DMS 273 treated with DMSO at 0.1 percent for 48 hours (cell line): ENCODE data around the gene ZNF140.
A peak's percentile ranks its signal among the peaks of the same experiment; 100 is the strongest.

ENCODE experiments used
- DNase-seq: peaks from one replicate; lab custom pipeline; 2025; lab: John Stamatoyannopoulos, UW

Gene ZNF140

DNA sequence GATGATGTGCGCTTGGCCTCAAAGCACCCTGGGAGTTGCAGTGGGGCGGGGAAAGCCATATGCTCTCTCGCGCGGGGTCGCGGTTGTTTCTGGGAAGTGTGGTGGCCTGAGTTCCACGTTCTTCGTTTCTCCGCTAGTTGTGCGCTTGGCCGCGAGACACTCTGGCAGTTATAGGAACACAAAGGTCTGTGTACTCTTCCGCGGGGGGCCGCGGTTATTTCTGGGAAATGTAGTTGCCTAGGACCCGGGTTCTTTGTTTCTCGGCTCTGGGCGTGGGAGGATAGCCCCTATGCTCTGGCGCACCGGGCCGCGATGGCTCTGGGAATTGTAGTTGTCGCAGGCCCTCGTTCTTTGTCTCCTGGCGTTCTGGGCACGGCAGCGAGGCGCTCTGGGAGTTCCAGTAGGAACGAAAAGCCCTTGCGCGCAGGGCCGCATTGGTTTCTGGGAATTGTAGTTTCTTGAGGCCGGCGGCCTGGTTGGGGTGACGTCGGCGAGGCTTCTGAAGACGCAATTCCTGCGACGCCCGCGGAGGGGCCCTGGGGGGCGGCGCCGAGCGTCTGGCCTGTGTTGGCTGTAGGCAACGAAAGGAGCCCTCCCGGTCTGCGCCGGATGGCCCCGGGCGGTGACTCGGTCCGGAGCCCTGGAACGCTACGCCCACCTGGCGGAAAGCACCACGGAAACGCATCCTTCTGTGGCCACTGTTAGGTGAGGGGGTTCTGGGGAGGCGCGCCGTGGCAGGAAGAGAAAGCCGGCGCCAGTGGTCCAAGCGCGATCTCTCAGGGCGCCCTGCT lies at the start of gene ZNF140:
ZNF140 (plus strand) TSS at position 556 of the 791 bp plus-strand sequence. CDS start 398 bp downstream, outside the sequence.
- DNase-seq, result peak; percentile 88

DNA sequence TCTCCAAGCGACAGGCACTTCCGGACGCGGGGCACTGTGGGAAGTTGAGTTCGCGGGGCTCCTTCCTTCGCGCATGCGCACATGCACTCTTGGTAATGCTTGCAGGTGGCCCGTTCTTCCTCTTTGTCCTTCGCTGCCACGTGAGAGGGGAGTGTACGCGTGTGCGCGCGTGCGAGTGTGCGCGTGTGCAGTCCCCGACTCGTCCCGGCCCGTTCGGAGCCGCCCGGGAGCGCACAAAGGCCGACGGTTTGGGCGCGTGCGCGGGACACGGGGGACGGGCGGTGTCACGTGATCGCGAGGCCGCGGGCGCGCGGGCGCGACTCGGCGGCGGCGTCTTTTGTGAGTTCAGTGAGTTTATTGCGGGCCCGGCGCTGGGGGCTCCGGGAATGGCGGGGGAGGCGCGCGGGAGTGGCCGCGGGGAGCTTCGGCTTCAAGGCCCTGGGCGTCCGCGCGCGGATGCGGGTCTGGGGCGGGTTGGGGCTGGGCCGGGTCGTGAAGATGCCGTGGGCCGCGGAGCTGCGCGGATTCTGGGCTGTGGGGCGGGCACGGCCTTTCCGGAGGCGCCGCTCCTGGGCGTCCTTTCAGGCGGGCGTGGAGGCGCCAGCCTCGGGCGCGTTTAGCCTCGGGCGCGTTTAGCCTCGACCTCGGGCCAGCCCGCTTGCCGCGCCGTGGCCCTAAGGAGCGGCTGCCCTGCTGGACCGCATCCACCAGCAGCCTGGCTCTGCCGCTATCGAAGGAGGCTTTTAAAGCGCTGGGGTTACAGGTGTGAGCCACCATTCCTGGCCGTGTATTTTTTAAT lies 43.3 kb upstream of the ZNF140 start, which contains the start of gene ZNF84:
ZNF84 (plus strand) TSS at position 303 of the 799 bp plus-strand sequence. CDS start 3,959 bp downstream, outside the sequence.
- DNase-seq, result peak; percentile 91

DNA sequence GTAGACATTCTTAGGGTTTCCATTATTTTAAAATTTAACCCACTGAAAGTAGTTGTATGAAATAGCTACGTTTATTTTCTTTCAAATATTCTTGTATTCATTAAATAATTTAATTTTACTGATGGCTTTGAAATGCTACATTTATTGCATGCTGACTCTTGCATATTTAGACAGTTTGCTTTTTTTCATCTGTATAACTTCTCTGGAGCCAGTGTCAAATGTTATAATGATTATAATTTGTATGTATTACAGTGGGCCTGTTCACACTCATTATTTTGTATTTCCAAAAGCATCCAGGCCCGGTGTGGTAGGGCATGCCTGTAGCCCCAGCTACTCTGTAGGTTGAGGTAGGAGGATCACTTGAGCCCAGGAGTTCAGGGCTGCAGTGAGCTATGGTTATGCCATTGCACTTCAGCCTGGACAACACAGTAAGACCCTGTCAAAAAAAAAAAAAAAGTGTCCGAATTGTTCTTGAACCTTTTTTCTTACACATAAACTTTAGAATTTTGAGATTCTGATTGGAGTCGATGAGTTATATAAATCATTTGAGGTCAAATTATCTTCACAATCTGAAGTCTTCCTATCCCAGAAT lies 42.5 kb upstream of the ZNF140 start:
- no peak for DNase-seq

DNA sequence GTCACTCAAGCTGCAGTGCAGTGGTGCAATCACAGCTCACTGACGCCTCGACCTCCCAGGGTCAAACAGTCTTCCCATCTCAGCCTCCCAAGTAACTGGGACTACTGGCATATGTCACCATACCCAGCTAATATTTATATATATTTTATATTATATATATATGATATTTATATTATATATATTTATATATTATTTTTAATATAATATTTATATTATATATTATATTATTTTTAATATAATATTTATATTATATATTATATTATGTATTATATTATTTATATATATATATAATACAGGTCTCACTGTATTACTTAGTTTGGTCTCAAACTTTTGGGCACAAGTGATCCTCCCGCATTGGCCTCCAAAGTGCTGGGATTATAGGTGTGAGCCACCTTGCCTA lies 34.0 kb upstream of the ZNF140 start:
- no peak for DNase-seq

DNA sequence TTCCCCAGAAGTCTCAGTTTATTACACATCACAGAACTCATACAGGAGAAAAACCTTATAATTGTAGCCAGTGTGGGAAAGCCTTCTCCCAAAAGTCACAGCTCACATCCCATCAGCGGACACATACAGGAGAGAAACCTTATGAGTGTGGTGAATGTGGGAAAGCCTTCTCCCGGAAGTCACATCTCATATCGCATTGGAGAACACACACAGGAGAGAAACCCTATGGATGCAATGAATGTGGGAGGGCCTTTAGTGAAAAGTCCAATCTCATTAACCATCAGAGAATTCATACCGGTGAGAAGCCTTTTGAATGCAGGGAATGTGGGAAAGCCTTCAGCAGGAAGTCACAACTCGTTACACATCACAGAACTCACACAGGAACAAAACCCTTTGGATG lies 23.3 kb upstream of the ZNF140 start:
- no peak for DNase-seq

DNA sequence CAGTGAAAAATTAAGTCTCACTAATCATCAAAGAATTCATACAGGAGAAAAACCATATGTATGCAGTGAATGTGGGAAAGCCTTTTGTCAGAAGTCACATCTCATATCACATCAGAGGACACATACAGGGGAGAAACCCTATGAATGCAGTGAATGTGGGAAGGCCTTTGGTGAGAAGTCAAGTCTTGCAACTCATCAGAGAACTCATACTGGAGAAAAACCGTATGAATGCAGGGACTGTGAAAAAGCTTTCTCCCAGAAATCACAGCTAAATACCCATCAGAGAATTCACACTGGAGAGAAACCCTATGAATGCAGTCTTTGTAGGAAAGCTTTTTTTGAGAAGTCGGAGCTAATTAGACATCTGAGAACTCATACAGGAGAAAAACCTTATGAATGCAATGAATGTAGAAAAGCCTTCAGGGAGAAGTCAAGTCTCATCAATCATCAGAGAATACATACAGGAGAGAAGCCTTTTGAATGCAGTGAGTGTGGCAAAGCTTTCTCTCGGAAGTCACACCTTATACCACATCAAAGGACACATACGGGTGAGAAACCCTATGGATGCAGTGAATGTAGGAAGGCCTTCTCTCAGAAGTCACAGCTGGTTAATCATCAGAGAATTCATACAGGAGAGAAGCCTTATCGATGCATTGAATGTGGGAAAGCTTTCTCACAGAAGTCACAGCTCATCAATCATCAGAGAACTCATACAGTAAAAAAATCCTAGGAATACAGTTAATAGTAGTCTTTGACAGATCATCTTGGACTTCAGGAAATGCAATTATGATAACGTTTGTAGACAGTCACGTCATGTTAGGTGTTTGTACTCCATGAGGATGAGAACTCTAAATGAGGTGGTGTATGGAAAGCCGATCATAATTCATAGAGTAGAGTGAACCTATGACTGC lies 22.3 kb upstream of the ZNF140 start:
- no peak for DNase-seq

DNA sequence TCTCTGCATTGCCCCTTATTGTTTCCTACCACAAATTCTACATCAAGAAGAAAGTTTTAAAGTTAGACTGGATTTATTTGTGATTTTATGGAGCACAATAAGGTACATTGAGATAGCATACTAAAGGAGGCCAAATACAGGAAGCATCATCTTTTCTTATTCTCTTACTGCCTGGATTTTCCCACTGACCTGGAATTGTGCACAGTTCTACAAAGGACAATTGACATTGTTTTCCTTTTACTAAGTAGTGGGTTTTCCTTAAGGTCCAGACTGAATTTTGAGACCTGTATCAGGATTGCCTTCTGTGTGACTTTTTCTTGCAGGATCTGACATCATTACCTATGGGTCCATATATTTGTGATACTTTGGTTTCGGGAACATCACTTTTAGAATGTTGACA lies 18.8 kb upstream of the ZNF140 start:
- DNase-seq, result no peak

DNA sequence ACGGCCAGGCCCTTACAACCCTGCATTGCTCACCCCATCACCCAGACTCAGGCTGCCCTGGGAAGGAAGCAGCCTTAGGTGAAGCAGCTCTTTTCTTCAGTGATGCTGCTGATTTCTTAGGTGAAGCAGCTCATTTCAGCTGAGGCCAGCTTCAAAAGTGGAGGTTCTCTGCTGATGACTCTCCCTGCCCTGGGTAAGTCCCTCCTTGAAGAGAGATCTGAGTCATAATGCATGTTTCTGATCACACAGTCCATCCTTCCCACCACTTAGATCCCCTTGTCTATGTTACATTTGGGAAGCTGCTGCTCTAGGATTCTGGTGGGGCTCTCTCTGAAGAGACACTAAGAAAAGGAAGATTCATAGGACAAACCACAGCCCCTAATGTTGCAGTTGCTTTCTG lies 17.2 kb upstream of the ZNF140 start:
- DNase-seq, result no peak

DNA sequence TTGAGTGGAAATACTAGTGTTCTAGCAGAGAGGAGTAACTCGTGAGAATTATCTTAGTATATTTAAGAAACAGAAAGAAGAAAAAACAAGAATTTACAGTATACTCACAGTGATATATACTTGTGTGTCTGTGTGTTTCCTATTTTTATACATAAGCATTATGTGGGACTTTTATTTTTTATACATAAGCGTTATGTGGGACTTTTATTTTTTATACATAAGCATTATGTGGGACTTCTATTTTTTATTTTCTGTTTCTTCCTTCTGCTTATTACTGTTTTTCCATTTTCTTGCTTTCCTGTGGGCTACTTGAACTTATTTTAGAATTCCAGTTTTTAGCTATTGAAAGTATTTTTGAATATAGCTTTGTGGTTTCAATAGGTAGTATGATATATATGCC lies 6.9 kb upstream of the ZNF140 start:
- no peak for DNase-seq

DNA sequence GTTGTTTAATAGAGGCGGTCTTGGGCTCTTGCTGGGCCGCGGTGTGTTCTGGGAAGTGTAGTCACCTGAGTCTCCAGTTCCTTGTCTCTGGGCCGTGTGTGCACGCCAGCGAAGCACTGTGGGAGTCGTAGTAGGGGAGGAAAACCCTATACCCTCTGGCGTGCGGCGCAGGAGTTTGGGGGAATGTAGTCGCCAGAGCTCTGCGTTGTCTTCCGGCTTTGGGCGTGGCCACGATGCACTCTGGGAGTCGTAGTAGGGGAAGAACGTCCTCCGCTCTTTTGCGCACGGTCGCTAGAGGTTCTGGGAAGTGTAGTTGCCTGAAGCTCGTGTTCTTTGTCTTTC lies 726 bp upstream of the ZNF140 start:
- DNase-seq, result peak; percentile 95

DNA sequence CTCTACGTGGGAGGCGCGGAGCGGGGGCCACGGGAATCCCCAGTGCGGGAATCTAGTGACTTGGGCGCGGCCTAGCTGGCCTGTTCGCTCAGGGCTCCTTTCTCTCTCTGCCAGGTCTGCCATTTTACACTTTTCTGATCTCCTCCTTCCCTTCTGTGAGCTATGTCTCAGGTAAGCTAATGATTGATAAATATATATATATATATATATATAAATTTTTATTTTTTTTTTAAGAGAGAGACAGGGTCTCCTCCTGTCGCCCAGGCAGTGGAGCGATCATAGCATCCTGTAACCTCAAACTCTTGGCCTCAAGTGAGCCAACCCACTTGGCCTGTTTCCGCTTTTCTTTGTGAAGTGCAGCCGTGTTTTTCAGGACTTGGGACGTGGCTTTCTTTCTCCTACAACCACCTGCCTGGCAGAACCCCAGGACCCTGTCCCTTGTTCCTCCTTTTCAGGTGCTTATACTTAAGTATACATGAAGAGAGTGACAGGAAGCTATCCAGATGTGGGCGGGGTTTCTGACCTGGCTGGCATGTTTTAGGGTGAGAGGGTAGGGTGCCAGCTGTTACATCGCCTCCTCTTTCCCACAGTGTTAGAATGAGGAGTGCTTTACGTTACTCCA lies 547 bp downstream of the ZNF140 start:
- no peak for DNase-seq

DNA sequence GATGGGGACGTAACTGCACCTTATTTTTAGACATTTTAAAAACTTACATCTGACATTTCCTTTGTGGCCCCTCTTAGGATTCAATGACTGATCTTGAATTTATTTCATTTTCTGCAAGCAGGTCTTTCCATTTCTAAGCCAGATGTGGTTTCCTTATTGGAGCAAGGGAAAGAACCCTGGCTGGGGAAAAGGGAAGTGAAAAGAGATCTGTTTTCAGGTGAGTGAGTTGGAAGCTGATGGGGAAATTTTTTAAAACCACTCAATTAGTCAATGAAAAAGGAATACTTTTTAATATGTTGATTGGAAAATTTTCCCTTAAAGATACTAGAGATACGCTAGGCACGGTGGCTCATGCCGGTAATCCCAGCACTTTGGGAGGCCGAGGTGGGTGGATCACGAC lies 2.6 kb downstream of the ZNF140 start:
- DNase-seq, result no peak

DNA sequence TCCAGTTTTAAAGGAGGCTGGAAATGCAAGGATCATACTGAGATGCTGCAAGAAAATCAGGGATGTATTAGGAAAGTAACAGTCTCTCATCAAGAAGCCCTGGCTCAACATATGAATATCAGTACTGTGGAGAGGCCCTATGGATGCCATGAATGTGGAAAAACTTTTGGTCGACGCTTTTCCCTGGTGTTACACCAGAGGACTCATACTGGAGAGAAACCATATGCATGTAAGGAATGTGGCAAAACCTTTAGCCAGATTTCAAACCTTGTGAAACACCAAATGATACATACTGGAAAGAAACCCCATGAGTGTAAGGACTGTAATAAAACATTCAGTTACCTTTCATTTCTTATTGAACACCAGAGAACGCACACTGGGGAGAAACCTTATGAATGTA lies 24.9 kb downstream of the ZNF140 start:
- DNase-seq, result no peak

DNA sequence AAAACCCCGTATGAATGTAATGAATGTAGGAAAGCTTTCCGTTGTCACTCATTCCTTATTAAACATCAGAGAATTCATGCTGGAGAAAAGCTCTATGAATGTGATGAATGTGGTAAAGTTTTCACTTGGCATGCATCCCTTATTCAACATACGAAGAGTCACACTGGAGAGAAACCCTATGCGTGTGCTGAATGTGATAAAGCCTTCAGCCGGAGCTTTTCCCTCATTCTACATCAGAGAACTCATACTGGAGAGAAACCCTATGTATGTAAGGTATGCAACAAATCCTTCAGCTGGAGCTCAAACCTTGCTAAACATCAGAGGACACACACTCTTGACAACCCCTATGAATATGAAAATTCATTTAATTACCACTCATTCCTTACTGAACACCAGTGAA lies 25.5 kb downstream of the ZNF140 start:
- no peak for DNase-seq

DNA sequence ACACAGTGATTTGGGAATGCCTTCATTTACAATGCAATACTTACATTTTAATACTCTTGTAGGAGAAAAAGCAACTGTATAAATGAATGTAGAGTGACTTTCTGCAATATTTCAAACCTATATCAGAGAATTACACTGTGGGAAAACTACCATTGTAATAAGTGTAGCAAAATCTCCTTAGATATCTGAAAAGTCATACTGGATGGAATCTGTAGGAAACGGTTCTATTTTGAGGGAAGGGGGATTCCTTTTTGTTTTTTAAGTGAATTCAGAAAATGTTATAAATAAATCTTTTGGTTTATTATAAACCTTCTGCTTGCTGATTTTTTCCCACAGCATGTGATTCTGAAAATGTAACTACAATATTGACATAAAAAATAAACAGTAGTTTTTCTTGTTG lies 26.4 kb downstream of the ZNF140 start:
- no peak for DNase-seq

DNA sequence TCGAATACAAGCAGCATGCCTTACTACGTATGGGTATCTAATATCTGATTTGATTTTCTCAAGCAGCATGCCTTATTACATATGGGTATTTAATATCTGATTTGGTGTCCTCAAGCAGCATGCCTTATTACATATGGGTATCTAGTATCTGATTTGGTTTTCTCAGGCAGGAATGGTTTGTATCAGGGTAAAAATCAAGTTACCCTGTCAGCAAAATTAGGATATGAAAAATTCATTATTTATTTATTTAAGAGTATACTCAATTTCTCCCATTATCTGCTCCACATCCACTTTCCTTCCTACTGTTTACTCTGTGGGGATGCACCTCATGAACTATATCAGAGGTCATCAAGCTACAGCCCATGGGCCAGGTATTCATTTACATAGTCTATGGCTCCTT lies 27.4 kb downstream of the ZNF140 start:
- DNase-seq, result no peak

DNA sequence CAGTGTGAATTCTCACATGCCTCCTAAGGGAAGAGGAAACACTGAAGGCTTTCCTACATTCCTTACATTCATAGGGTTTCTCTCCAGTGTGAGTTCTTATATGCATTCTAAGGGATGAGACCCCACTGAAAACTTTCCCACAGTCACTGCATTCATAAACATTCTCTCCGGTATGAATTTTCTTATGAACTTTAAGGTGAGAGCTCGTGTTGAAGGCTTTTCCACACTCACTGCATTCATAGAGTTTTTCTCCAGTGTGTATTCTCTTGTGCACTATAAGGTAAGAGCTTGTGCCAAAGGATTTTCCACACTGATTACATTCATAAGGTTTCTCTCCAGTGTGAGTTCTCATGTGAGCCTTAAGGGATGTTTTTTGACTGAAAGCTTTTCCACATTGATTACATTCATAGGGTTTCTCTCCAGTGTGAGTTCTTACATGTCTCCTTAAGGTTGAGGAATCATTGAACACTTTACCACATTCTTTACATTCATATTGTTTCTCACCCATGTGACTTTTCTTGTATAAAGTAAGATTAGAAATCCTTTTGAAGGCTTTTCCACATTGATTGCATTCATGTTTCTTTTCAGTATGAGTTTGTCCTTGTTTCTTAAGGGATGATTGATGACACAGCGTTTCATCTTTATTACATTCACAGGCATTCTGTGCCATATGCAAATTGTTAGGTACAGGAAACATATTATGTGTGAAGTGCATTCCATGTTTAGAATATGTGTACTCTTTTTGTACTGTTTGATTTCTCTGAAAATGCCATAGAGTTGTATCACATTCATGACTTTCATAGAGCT lies 39.9 kb downstream of the ZNF140 start:
- DNase-seq, result no peak

DNA sequence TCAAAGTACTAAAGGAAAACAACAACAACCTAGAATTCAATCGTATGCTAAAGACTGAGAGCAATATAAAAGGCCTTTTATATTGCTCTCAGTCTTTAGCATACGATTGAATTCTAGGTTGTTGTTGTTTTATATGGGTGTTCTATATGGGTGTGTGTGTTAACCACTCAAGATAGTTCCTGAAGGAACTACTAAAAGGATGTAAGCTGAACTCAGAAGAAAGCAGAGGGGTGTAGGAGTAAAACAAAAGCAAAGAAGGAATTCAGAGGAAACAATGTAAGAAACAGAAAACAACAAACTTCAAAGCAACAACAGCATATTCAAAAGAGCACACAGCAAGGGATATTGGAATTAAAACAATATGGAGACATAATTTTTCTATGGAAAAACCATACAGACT lies 44.0 kb downstream of the ZNF140 start:
- no peak for DNase-seq

DNA sequence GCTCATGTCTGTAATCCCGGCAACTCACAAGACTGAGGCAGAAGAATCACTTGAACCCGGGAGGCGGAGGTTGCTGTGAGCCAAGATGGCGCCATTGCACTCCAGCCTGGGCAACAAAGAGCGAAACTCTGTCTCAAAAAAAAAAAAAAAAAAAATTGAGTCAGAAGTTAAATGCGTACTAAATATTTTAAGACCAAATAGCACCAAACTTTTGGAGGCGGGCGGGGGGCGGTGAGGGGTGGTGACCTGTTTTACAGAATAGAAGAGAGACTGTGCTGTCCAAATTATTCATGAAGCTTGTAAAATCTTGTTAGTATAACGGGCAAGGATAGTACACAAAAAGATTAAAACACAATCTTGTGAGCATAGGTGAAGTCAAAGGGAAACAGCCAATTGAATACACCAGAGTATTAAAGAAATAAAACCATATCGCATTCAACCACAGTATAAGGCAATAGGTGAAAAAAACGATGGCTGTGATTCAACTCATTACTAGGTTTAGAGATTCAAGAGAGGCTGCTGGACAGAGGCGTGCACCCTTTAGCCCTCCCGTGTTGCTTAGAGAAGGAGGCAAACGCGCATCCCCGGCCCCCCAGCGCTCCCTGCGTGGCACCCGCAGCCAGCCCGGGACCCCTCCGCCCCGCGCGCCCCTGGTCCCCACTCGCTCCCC lies 48.8 kb downstream of the ZNF140 start:
- DNase-seq, result no peak
